C4-2B (cell line): ENCODE results near the gene PGM2.

Experiments
- H3K27ac ChIP-seq: fragments of 450-650 bp; 2 replicates; pipeline ENCODE4 v1.5.1; 2017
- CTCF ChIP-seq: fragments of 450-650 bp; conservative IDR thresholded peaks from 2 replicates; pipeline ENCODE4 v1.5.1; 2017; ENCODE audit warnings: mild to moderate bottlenecking
- ZFX ChIP-seq: fragments of 450-650 bp; IDR thresholded peaks from 2 replicates; pipeline ENCODE4 v1.6.1; 2017

The PGM2 gene

GRCh38 chr4:37881811-37882210 is 55.3 kb downstream of the PGM2 start:
- no peak overlapping the region for H3K27ac ChIP-seq
- TF ChIP-seq ZFX (no peak), CTCF (no peak)

- no peak overlapping the region for H3K27ac ChIP-seq
- TF ChIP-seq ZFX (no peak), CTCF (peak; percentile 41)
Measured at GRCh38 chr4:37882665-37883296, 56.3 kb downstream of the PGM2 start.

GRCh38 chr4:37884855-37885487 is 58.5 kb downstream of the PGM2 start:
- no peak for TF ChIP-seq ZFX
- TF ChIP-seq CTCF = no peak
- no peak overlapping the region for H3K27ac ChIP-seq

- H3K27ac ChIP-seq = no peak overlapping the region
- TF ChIP-seq ZFX = no peak
Measured at GRCh38 chr4:37885496-37885895, 59.0 kb downstream of the PGM2 start.

- peak overlapping the region; percentile 84 for H3K27ac ChIP-seq
- TF ChIP-seq ZFX (peak; percentile 54), CTCF (peak; percentile 23)
Measured at GRCh38 chr4:37889849-37890800, 63.6 kb downstream of the PGM2 start.

- H3K27ac ChIP-seq = peak within 1 kb of the TSS; percentile 84
- no peak for TF ChIP-seq ZFX
- TF ChIP-seq CTCF = no peak
Measured at GRCh38 chr4:37890801-37891259, 64.3 kb downstream of the PGM2 start, which contains the start of gene TBC1D1. Gene TBC1D1 (plus strand): TSS chr4:37891084. CDS start chr4:37902096, 11,012 bp downstream.

- TF ChIP-seq CTCF = no peak
- TF ChIP-seq ZFX = no peak
- H3K27ac ChIP-seq = peak overlapping the region; percentile 84
Measured at GRCh38 chr4:37891260-37892159, 65.0 kb downstream of the PGM2 start.
